GM04504 (cell line): ENCODE results near the gene ANXA4.

Experiments used
- DNase-seq: peaks from one replicate; pipeline ENCODE4 v3.0.0-alpha.2; 2012; ENCODE audit warnings: low read depth

ANXA4 gene

DNA sequence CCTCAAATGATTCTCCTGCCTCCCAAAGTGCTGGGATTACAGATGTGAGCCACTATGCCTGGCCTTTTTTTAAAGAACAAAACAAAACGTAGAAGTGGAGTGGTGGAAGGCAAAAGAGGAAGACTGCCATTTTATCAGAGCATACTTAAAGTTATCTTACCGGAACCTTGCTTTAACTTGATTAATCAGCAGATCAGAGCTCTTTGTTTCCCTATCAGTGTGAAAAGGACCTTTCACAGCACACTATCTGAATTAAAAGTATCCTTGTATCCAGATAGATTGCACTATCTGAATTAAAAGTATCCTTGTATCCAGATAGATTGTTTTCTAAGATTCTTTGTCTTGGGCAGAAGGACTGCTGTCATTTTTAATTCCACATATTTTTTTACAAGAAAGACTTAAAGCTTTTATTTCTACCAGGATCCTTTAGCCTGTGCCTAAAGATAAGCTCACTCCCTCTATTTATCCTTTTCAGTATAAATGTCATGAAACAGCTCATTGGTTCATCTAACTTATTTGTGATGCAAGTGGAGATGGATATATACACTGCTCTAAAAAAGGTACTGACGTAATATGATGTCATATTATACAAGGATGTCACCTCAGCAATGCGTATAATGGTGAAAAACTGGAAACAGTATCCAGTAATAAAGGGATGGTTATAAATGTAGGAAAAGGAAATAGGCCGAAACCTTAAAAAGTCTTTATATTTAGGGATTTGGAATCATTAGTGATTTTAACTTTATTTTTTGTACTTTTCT, 105.3 kb downstream of the ANXA4 start:
- DNase-seq = no peak

DNA sequence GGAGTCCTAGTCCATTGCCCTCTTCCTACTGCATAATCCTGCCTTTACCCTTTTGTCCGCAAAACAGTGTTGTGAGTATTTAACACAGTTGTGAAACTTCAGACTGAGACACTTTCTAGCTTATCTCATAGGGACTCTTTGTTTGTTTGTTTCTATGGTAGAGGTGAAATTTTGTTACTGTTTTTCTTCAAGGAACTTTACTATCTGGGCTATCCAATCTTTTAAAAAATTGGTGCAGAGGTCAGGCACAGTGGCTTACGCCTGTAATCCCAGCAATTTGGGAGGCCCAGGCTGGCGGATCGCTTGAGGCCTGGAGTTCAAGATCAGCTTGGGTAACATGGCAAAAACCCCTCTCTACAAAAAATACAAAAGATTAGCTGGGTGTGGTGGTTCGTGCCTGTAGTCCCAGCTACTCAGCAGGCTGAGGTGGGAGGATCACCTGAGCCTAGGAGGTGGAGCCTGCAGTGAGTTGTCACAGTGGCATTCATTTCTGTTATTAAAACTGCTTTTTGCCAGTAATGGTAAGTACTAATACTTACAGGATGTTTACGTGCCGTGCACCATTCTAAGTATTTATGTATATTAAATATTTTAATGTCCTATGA, 106.4 kb downstream of the ANXA4 start:
- no peak for DNase-seq

DNA sequence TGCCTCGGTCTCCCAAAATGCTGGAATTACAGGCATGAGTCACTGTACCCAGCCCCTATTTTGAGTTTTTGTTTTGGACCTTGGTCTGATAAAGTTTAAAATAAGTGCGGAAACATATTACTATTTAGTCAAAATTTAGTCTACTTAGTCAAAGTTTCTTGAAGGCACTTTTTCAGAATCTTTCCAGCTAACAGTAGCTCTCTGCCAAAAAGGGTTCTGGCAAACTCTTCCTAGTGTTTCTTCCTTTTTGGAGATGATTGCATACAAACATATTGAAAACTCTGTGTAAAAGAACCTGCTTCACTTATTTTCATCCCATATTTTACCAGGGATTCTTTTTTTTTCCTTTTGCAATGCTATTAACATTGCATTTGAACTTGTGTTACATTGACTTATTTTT, 116.3 kb downstream of the ANXA4 start:
- no peak for DNase-seq

DNA sequence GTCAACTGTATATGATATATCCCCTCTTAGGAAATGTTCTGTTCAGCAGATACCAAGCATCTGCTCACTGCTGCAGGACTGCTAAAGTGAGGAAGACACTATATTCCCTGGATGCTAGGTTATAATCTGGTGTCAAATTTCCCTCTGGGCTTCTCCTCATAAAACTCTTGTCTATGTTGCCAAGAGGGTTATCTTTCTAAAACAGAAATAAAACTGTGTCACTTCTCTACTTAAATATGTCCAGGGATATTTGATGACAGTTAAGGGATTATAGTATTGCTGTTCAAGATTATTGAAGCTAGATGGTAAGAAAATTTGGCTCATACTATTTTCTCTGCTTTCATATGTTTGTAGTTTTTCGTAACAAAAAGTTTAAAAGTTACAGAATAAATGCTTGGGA, 121.4 kb downstream of the ANXA4 start:
- no peak for DNase-seq
